ENCODE measurements around the gene SCAF1.

Gene SCAF1

GRCh38 chr19:49666120-49666444 is 24.1 kb downstream of the SCAF1 start:
- DNase-seq (ENCODE audit: low read depth in 3 of 3), result no peak

- DNase-seq (ENCODE audit: low read depth in 3 of 3), result no peak
Measured at GRCh38 chr19:49667473-49667872, 25.5 kb downstream of the SCAF1 start.

- DNase-seq (ENCODE audit: low read depth in 3 of 3), result no peak
Measured at GRCh38 chr19:49669516-49669915, 27.5 kb downstream of the SCAF1 start.

GRCh38 chr19:49672131-49672919 is 30.3 kb downstream of the SCAF1 start:
- DNase-seq (ENCODE audit: low read depth in 3 of 3), result peak in 2 of 3 experiments; percentile 64 to 67

GRCh38 chr19:49676136-49676783 is 34.3 kb downstream of the SCAF1 start:
- DNase-seq (ENCODE audit: low read depth in 3 of 3), result peak in 2 of 3 experiments; percentile 26 to 33

- DNase-seq (ENCODE audit: low read depth in 3 of 3), result peak; percentile 94 to 97 (median 97)
Measured at GRCh38 chr19:49676784-49677230, 34.8 kb downstream of the SCAF1 start.

GRCh38 chr19:49677231-49677900 is 35.4 kb downstream of the SCAF1 start, which contains the start of gene PRMT1:
PRMT1 (plus strand) TSS chr19:49677271; CDS start chr19:49677281, 10 bp downstream.
- peak in 2 of 3 experiments; percentile 14 to 46 for DNase-seq (ENCODE audit: low read depth in 3 of 3)

- peak in 2 of 3 experiments; percentile 70 to 72 for DNase-seq (ENCODE audit: low read depth in 3 of 3)
Measured at GRCh38 chr19:49677901-49678674, 36.1 kb downstream of the SCAF1 start.

GRCh38 chr19:49678985-49679770 is 37.2 kb downstream of the SCAF1 start:
- DNase-seq (ENCODE audit: low read depth in 3 of 3), result no peak

- no peak for DNase-seq (ENCODE audit: low read depth in 3 of 3)
Measured at GRCh38 chr19:49679771-49680413, 37.9 kb downstream of the SCAF1 start.

GRCh38 chr19:49680421-49681351 is 38.7 kb downstream of the SCAF1 start:
- DNase-seq (ENCODE audit: low read depth in 3 of 3), result peak; percentile 87 to 95 (median 88)

GRCh38 chr19:49681830-49682229 is 39.8 kb downstream of the SCAF1 start:
- no peak for DNase-seq (ENCODE audit: low read depth in 3 of 3)

GRCh38 chr19:49682274-49682673 is 40.3 kb downstream of the SCAF1 start:
- no peak for DNase-seq (ENCODE audit: low read depth in 3 of 3)

GRCh38 chr19:49683814-49684250 is 41.8 kb downstream of the SCAF1 start:
- DNase-seq (ENCODE audit: low read depth in 3 of 3), result no peak

GRCh38 chr19:49684251-49684982 is 42.4 kb downstream of the SCAF1 start:
- DNase-seq (ENCODE audit: low read depth in 3 of 3), result no peak

- DNase-seq (ENCODE audit: low read depth in 3 of 3), result no peak
Measured at GRCh38 chr19:49684983-49685553, 43.1 kb downstream of the SCAF1 start.

- no peak for DNase-seq (ENCODE audit: low read depth in 3 of 3)
Measured at GRCh38 chr19:49685845-49686332, 43.9 kb downstream of the SCAF1 start.

GRCh38 chr19:49686503-49687088 is 44.6 kb downstream of the SCAF1 start:
- no peak for DNase-seq (ENCODE audit: low read depth in 3 of 3)
